Measurements from ENCODE around the gene DIP2C. TPM values are rescaled to one million over a fixed set of nuclear protein-coding genes. Genes with fewer than 3 reads are reported as not detected.

Gene DIP2C
- total and polyA plus RNA-seq, 3 experiments from 2014 or later = 0.44 to 1.1 (median 0.55) TPM

DNA sequence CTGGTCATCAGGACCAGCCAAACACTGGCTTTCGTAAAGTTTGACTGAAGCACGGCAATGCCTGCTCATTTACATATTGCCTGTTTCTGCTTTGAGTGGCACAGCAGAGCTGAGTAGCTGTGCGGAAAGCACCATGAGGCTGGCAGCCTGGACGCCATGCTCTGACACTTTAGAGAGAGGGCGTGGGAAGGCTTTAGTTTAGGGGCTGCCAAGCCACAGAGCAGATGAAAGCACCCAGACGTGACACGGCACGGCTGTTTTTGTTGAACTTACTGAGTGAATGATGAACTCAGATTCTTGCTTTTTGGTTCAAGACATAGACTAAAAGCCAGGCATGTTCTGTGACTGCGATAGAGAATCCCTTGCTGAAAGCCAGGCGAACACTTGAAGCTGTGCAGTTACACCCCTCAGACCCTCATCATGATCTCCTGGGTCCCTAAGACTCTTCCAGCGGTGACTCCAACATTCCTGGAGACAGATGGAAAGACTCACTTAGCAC is 372.1 kb downstream of the DIP2C start:
- H3K4me1 ChIP-seq (ENCODE audit: insufficient read depth, low read length) = peaks cover 8% of the 10 kb centered on the region
- peak in 2 of 5 donors; percentile 17 to 41 for DNase-seq
- H3K4me3 Mint-ChIP-seq = peak overlapping the region in 1 of 7 donors; percentile 3
- H3K9me3 Mint-ChIP-seq = no peaks in the 10 kb centered on the region
- H3K27ac ChIP-seq (ENCODE audit: low read depth, low read length) = no peak overlapping the region
- H3K36me3 ChIP-seq (ENCODE audit: insufficient read depth, low read length) = no peaks in the 10 kb centered on the region
- H3K9me3 ChIP-seq (ENCODE audit: low read length) = no peaks in the 10 kb centered on the region
- peak overlapping the region in 7 of 8 donors; percentile 18 to 88 (median 65) for H3K27ac Mint-ChIP-seq
- H3K4me3 ChIP-seq (ENCODE audit: low read length) = no peak overlapping the region
- ChIA-PET POLR2A (no interaction called here), CTCF (no interaction called here)
- H3K36me3 Mint-ChIP-seq = peaks cover 0 to 5% (median 4%) of the 10 kb centered on the region in 3 donors
- no peaks in the 10 kb centered on the region for H3K27me3 ChIP-seq (ENCODE audit: insufficient read depth, low read length, poor library complexity, severe bottlenecking)
- peaks cover 0 to 7% of the 10 kb centered on the region in 2 donors for H3K27me3 Mint-ChIP-seq
- H3K4me1 Mint-ChIP-seq = peaks cover 17 to 33% (median 32%) of the 10 kb centered on the region in 3 donors

DNA sequence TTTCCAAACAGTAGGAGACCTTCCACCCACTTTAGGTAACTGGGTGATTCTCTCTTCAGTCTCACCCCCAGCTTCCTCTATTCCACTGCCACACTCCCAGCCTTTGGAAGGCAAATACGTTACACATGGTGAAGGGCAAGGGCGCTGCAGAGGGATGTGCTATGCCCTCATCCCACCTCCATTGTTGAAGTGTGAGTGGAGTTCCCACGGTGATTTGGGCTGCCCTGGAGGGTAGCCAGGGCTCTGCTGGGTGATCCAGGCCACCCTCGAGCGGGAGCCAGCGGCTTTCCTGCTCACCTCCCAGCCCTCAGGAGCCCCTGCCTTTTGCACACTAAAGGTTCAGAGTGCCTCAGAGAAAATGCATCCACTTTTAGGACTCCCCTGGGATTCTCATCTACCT is 373.1 kb downstream of the DIP2C start:
- Histone ChIP-seq H3K36me3 (ENCODE audit: insufficient read depth, low read length) (no peaks in the 10 kb centered on the region), H3K27ac (ENCODE audit: low read depth, low read length) (no peak overlapping the region), H3K4me3 (ENCODE audit: low read length) (no peak overlapping the region), H3K9me3 (ENCODE audit: low read length) (no peaks in the 10 kb centered on the region), H3K27me3 (ENCODE audit: insufficient read depth, low read length, poor library complexity, severe bottlenecking) (no peaks in the 10 kb centered on the region), H3K4me1 (ENCODE audit: insufficient read depth, low read length) (peaks cover 8% of the 10 kb centered on the region)
- no peak for DNase-seq
- POLR2A ChIA-PET = no interaction called here
- peak overlapping the region in 1 of 8 donors; percentile 6 for H3K27ac Mint-ChIP-seq
- peaks cover 0 to 7% of the 10 kb centered on the region in 2 donors for H3K27me3 Mint-ChIP-seq
- no peak overlapping the region for H3K4me3 Mint-ChIP-seq
- peaks cover 0 to 5% (median 4%) of the 10 kb centered on the region in 3 donors for H3K36me3 Mint-ChIP-seq
- CTCF ChIA-PET = no interaction called here
- no peaks in the 10 kb centered on the region for H3K9me3 Mint-ChIP-seq
- H3K4me1 Mint-ChIP-seq = peaks cover 17 to 33% (median 32%) of the 10 kb centered on the region in 3 donors

GRCh38 chr10:314871-315270 is 374.6 kb downstream of the DIP2C start:
- ChIA-PET CTCF (no interaction called here), POLR2A (no interaction called here)
- H3K4me3 Mint-ChIP-seq = peak overlapping the region in 4 of 7 donors; percentile 24 to 31 (median 26)
- H3K9me3 ChIP-seq (ENCODE audit: low read length) = no peaks in the 10 kb centered on the region
- peaks cover 0 to 2% (median 1%) of the 10 kb centered on the region in 3 donors for H3K36me3 Mint-ChIP-seq
- no peaks in the 10 kb centered on the region for H3K27me3 ChIP-seq (ENCODE audit: insufficient read depth, low read length, poor library complexity, severe bottlenecking)
- peaks cover 17 to 33% (median 32%) of the 10 kb centered on the region in 3 donors for H3K4me1 Mint-ChIP-seq
- DNase-seq = no peak
- peak overlapping the region in 7 of 8 donors; percentile 45 to 93 (median 69) for H3K27ac Mint-ChIP-seq
- H3K4me1 ChIP-seq (ENCODE audit: insufficient read depth, low read length) = peaks cover 8% of the 10 kb centered on the region
- no peaks in the 10 kb centered on the region for H3K36me3 ChIP-seq (ENCODE audit: insufficient read depth, low read length)
- H3K27ac ChIP-seq (ENCODE audit: low read depth, low read length) = no peak overlapping the region
- H3K27me3 Mint-ChIP-seq = peaks cover 0 to 4% of the 10 kb centered on the region in 2 donors
- H3K9me3 Mint-ChIP-seq = no peaks in the 10 kb centered on the region
- H3K4me3 ChIP-seq (ENCODE audit: low read length) = no peak overlapping the region

DNA sequence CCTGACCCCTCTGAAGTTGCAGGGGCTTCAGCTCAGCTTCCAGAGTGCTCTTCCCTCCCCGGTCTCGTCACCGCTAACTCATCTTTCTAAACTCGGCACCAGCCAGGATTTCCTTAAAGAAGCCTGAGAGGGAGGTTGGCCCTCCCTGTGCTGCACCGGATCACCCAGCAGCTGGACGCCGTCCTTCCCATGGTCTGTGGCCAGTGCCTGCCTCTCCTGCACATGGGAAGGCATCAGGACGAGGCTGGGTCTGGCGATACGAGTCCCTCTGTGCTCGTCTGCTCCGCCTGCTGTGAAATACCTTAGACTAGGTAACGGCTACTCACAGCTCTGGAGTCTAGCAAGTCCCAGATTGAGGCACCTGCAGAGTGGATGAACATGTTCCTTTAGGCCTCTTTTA is 375.1 kb downstream of the DIP2C start:
- Histone ChIP-seq H3K9me3 (ENCODE audit: low read length) (no peaks in the 10 kb centered on the region), H3K27me3 (ENCODE audit: insufficient read depth, low read length, poor library complexity, severe bottlenecking) (no peaks in the 10 kb centered on the region), H3K27ac (ENCODE audit: low read depth, low read length) (no peak overlapping the region), H3K4me1 (ENCODE audit: insufficient read depth, low read length) (peaks cover 8% of the 10 kb centered on the region), H3K4me3 (ENCODE audit: low read length) (no peak overlapping the region), H3K36me3 (ENCODE audit: insufficient read depth, low read length) (no peaks in the 10 kb centered on the region)
- DNase-seq = no peak
- Mint-ChIP-seq H3K27me3 (peaks cover 0 to 7% of the 10 kb centered on the region in 2 donors), H3K9me3 (no peaks in the 10 kb centered on the region), H3K4me3 (peak overlapping the region in 1 of 7 donors; percentile 34), H3K27ac (peak overlapping the region; percentile 42 to 93 (median 52)), H3K4me1 (peaks cover 17 to 33% (median 32%) of the 10 kb centered on the region in 3 donors), H3K36me3 (peaks cover 0 to 3% (median 1%) of the 10 kb centered on the region in 3 donors)
- CTCF ChIA-PET = no interaction called here
- POLR2A ChIA-PET = no interaction called here

DNA sequence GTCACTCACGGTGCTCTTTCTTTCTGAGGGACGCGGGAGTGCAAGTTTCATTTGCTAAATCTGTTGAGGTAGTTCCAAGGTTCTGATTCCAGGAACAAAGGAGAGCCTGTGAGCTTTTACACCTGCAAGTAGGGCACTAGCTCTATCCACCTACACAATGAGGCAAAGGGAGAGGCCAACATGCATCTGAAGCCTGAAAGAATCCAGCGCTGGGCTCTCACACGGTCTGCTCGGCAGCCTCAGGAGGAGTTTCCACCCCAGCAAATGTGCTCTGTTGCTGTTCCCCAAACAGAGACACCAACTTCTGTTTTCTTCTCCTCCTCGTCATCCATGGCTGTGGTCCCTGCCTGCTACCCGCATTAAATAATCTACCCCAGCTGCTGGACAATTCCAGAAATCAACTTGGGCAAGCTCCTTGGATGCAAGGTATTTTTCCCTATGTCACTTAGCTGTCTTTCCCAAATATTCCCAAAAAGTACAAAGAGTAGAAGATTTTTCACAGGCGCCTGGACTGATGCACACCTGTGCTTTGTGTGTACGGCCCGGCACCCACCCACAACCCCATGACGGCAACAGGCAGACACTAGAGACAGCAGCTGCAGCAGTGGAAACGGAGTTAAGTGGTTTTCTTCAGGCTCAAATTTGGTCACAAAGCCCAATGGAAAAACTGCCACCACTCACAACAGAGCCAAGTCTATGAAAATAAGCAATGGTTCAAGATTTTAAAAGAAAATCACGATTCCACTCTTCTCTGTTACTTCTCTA is 377.4 kb downstream of the DIP2C start:
- no peak for DNase-seq
- Mint-ChIP-seq H3K27ac (peak overlapping the region in 1 of 8 donors; percentile 58), H3K27me3 (peaks cover 0 to 3% of the 10 kb centered on the region in 2 donors), H3K9me3 (no peaks in the 10 kb centered on the region), H3K36me3 (peaks cover 0 to 8% (median 4%) of the 10 kb centered on the region in 3 donors), H3K4me3 (no peak overlapping the region), H3K4me1 (peaks cover 21 to 33% (median 28%) of the 10 kb centered on the region in 3 donors)
- ChIA-PET POLR2A (no interaction called here), CTCF (no interaction called here)
- Histone ChIP-seq H3K36me3 (ENCODE audit: insufficient read depth, low read length) (no peaks in the 10 kb centered on the region), H3K27me3 (ENCODE audit: insufficient read depth, low read length, poor library complexity, severe bottlenecking) (no peaks in the 10 kb centered on the region), H3K27ac (ENCODE audit: low read depth, low read length) (no peak overlapping the region), H3K4me1 (ENCODE audit: insufficient read depth, low read length) (peaks cover 8% of the 10 kb centered on the region), H3K4me3 (ENCODE audit: low read length) (no peak overlapping the region), H3K9me3 (ENCODE audit: low read length) (no peaks in the 10 kb centered on the region)

DNA sequence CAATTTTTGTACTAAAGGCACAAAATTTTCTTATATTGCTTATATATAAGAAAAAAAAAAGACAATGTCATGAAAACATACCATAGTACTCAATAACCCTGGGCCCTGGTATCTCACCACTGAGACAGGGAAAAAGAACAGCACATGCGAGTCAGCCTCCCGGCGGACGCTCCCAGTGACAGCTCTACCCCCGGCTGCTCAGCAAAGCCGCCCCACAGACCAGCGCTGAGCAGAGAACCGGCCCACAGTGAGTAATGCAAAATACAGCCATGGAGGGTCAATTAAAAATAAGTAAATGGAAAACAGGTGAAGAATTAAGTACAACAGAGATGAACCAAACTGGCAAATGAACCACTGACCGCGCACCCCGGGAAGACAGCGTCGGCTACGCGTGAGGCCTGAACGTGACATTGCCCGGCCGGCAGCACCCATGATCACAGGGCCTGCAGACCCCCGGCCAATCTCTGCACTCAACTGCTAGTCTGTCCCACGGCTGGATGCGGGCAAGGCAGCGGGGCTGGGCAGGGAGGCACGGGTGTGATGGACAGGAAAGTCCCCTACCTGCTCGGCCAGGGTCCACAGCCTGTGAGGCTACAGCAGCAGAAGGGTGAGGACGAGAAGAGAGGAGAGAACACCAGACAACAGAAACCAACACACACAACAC is 378.4 kb downstream of the DIP2C start:
- Histone ChIP-seq H3K4me1 (ENCODE audit: insufficient read depth, low read length) (peaks cover 8% of the 10 kb centered on the region), H3K27ac (ENCODE audit: low read depth, low read length) (no peak overlapping the region), H3K4me3 (ENCODE audit: low read length) (no peak overlapping the region), H3K9me3 (ENCODE audit: low read length) (no peaks in the 10 kb centered on the region), H3K27me3 (ENCODE audit: insufficient read depth, low read length, poor library complexity, severe bottlenecking) (no peaks in the 10 kb centered on the region), H3K36me3 (ENCODE audit: insufficient read depth, low read length) (no peaks in the 10 kb centered on the region)
- DNase-seq = no peak
- CTCF ChIA-PET = no interaction called here
- Mint-ChIP-seq H3K36me3 (peaks cover 0 to 9% (median 4%) of the 10 kb centered on the region in 3 donors), H3K9me3 (no peaks in the 10 kb centered on the region), H3K27me3 (peaks cover 0 to 3% of the 10 kb centered on the region in 2 donors), H3K27ac (peak overlapping the region in 1 of 8 donors; percentile 61), H3K4me3 (no peak overlapping the region), H3K4me1 (peaks cover 21 to 32% (median 26%) of the 10 kb centered on the region in 3 donors)
- POLR2A ChIA-PET = no interaction called here

GRCh38 chr10:310371-310770 is 379.1 kb downstream of the DIP2C start:
- H3K36me3 Mint-ChIP-seq = peaks cover 0 to 9% (median 2%) of the 10 kb centered on the region in 3 donors
- Histone ChIP-seq H3K27ac (ENCODE audit: low read depth, low read length) (no peak overlapping the region), H3K4me1 (ENCODE audit: insufficient read depth, low read length) (peaks cover 8% of the 10 kb centered on the region), H3K9me3 (ENCODE audit: low read length) (no peaks in the 10 kb centered on the region), H3K27me3 (ENCODE audit: insufficient read depth, low read length, poor library complexity, severe bottlenecking) (no peaks in the 10 kb centered on the region), H3K4me3 (ENCODE audit: low read length) (no peak overlapping the region), H3K36me3 (ENCODE audit: insufficient read depth, low read length) (no peaks in the 10 kb centered on the region)
- DNase-seq = no peak
- no peaks in the 10 kb centered on the region for H3K9me3 Mint-ChIP-seq
- H3K27ac Mint-ChIP-seq = peak overlapping the region in 1 of 8 donors; percentile 54
- H3K4me1 Mint-ChIP-seq = peaks cover 15 to 26% (median 18%) of the 10 kb centered on the region in 3 donors
- H3K4me3 Mint-ChIP-seq = no peak overlapping the region
- POLR2A ChIA-PET = no interaction called here
- CTCF ChIA-PET = no interaction called here
- peaks cover 0 to 3% of the 10 kb centered on the region in 2 donors for H3K27me3 Mint-ChIP-seq

DNA sequence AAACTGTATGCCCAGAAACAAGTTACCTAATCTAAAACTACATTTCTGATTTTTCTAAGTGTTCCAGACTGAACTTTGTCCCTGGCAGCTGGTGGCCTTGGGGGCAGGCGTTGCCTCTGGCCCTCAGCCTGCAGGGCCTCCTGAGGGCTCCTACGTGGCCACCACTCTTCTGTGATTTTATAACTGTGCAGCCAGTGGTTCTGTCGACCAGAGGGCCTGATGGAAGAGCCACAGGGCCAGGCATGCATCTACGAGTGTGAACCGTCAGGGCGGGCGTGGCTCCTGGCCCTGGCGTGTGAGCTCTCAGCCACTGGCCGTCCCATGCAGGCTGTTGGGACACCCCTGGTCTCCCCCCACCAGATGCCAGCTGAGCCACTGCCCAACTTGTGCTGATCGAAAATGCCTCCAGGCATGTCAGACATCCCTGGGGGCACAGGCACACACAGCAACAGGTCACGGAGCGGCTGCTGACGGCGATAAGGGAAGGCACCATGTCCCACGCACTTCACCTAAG is 380.8 kb downstream of the DIP2C start:
- POLR2A ChIA-PET = no interaction called here
- CTCF ChIA-PET = interaction anchor here (0.8 kb wide), 1 partner anchor 20 kb away, joined by 3 read pairs; no protein-coding TSS in a partner anchor
- Histone ChIP-seq H3K9me3 (ENCODE audit: low read length) (no peaks in the 10 kb centered on the region), H3K27me3 (ENCODE audit: insufficient read depth, low read length, poor library complexity, severe bottlenecking) (no peaks in the 10 kb centered on the region), H3K4me1 (ENCODE audit: insufficient read depth, low read length) (no peaks in the 10 kb centered on the region), H3K36me3 (ENCODE audit: insufficient read depth, low read length) (no peaks in the 10 kb centered on the region), H3K27ac (ENCODE audit: low read depth, low read length) (no peak overlapping the region), H3K4me3 (ENCODE audit: low read length) (no peak overlapping the region)
- Mint-ChIP-seq H3K27ac (peak overlapping the region in 1 of 8 donors; percentile 83), H3K9me3 (no peaks in the 10 kb centered on the region), H3K36me3 (peaks cover 0 to 9% (median 5%) of the 10 kb centered on the region in 3 donors), H3K4me1 (peaks cover 3 to 9% (median 4%) of the 10 kb centered on the region in 3 donors), H3K27me3 (peaks cover 0 to 3% of the 10 kb centered on the region in 2 donors), H3K4me3 (no peak overlapping the region)
- no peak for DNase-seq

Data from CD8-positive, alpha-beta memory T cell (primary cell).